Tibial nerve (tissue), 4 donors: Measurements from ENCODE around the gene SNX20.

ENCODE experiments used
- CTCF ChIP-seq, 5 experiments: fragments of 200-600 bp in 3 of 5; fragments of 450-650 bp in 2 of 5; sonication (generic) in 3 of 5; IDR thresholded peaks; one replicate each; pipeline ENCODE4 v1.5.1; 2016 to 2019; ENCODE audit warnings: antibody characterized with exemption in 5 of 5, mild to moderate bottlenecking in 3 of 5, moderate library complexity in 2 of 5
- EP300 ChIP-seq, 2 donors: sonication (generic); formaldehyde crosslinking; IDR thresholded peaks; one replicate each; pipeline ENCODE4 v1.6.1; 2017; ENCODE audit warnings: antibody characterized with exemption in 2 of 2, mild to moderate bottlenecking in 1 of 2
- POLR2A ChIP-seq, 2 donors: fragments of 450-650 bp; IDR thresholded peaks; one replicate each; pipeline ENCODE4 v1.6.1; 2017; ENCODE audit warnings: antibody characterized with exemption in 2 of 2, mild to moderate bottlenecking in 2 of 2, moderate library complexity in 2 of 2

- TF ChIP-seq CTCF (IDR thresholded peaks at IDR 0.05) (no peak), POLR2A (IDR thresholded peaks at IDR 0.05) (no peak), EP300 (IDR thresholded peaks at IDR 0.05) (no peak)
These were observed 13.4 kb downstream of the SNX20 start for GRCh38 chr16:50667497-50668367.
